Measurements from ENCODE around the gene FRS2.
A peak's percentile ranks its signal among the peaks of the same experiment; 100 is the strongest.

The FRS2 gene

GRCh38 chr12:69470189-69471075, at the start of gene FRS2:
FRS2 (plus strand) TSS chr12:69470388; CDS start chr12:69569031, 98,643 bp downstream.
- TF ChIP-seq GATA2 (IDR thresholded peaks at IDR 0.05; ENCODE audit: low read depth, low read length) = peak; percentile 7; the same call in 1 of the 2 replicates
- no peak for TF ChIP-seq GATA3 (IDR thresholded peaks at IDR 0.05; ENCODE audit: low read depth, low read length)

- TF ChIP-seq GATA3 (IDR thresholded peaks at IDR 0.05; ENCODE audit: low read depth, low read length) = no peak
Observed at GRCh38 chr12:69421548-69421947, 48.6 kb upstream of the FRS2 start.

- TF ChIP-seq GATA2 (IDR thresholded peaks at IDR 0.05; ENCODE audit: low read depth, low read length) = no peak
- TF ChIP-seq GATA3 (IDR thresholded peaks at IDR 0.05; ENCODE audit: low read depth, low read length) = no peak
Observed at GRCh38 chr12:69423037-69423905, 46.9 kb upstream of the FRS2 start.

- TF ChIP-seq GATA3 (IDR thresholded peaks at IDR 0.05; ENCODE audit: low read depth, low read length) (no peak), GATA2 (IDR thresholded peaks at IDR 0.05; ENCODE audit: low read depth, low read length) (no peak)
Observed at GRCh38 chr12:69425417-69425816, 44.8 kb upstream of the FRS2 start.

- TF ChIP-seq GATA3 (IDR thresholded peaks at IDR 0.05; ENCODE audit: low read depth, low read length) = no peak
- no peak for TF ChIP-seq GATA2 (IDR thresholded peaks at IDR 0.05; ENCODE audit: low read depth, low read length)
Observed at GRCh38 chr12:69428351-69429073, 41.7 kb upstream of the FRS2 start.

GRCh38 chr12:69430942-69431590, 39.1 kb upstream of the FRS2 start:
- TF ChIP-seq GATA3 (IDR thresholded peaks at IDR 0.05; ENCODE audit: low read depth, low read length) = no peak
- TF ChIP-seq GATA2 (IDR thresholded peaks at IDR 0.05; ENCODE audit: low read depth, low read length) = no peak

GRCh38 chr12:69431591-69432222, 38.5 kb upstream of the FRS2 start:
- TF ChIP-seq GATA2 (IDR thresholded peaks at IDR 0.05; ENCODE audit: low read depth, low read length) (no peak), GATA3 (IDR thresholded peaks at IDR 0.05; ENCODE audit: low read depth, low read length) (no peak)

GRCh38 chr12:69433653-69434052, 36.5 kb upstream of the FRS2 start:
- TF ChIP-seq GATA3 (IDR thresholded peaks at IDR 0.05; ENCODE audit: low read depth, low read length) = no peak
- no peak for TF ChIP-seq GATA2 (IDR thresholded peaks at IDR 0.05; ENCODE audit: low read depth, low read length)

GRCh38 chr12:69435644-69436043, 34.5 kb upstream of the FRS2 start:
- TF ChIP-seq GATA2 (IDR thresholded peaks at IDR 0.05; ENCODE audit: low read depth, low read length) (no peak), GATA3 (IDR thresholded peaks at IDR 0.05; ENCODE audit: low read depth, low read length) (no peak)

GRCh38 chr12:69437073-69437472, 33.1 kb upstream of the FRS2 start:
- TF ChIP-seq GATA3 (IDR thresholded peaks at IDR 0.05; ENCODE audit: low read depth, low read length) (no peak), GATA2 (IDR thresholded peaks at IDR 0.05; ENCODE audit: low read depth, low read length) (no peak)

- TF ChIP-seq GATA2 (IDR thresholded peaks at IDR 0.05; ENCODE audit: low read depth, low read length) = no peak
- TF ChIP-seq GATA3 (IDR thresholded peaks at IDR 0.05; ENCODE audit: low read depth, low read length) = no peak
Observed at GRCh38 chr12:69438539-69438938, 31.6 kb upstream of the FRS2 start.

GRCh38 chr12:69440016-69440415, 30.2 kb upstream of the FRS2 start:
- TF ChIP-seq GATA2 (IDR thresholded peaks at IDR 0.05; ENCODE audit: low read depth, low read length) (no peak), GATA3 (IDR thresholded peaks at IDR 0.05; ENCODE audit: low read depth, low read length) (no peak)

- no peak for TF ChIP-seq GATA3 (IDR thresholded peaks at IDR 0.05; ENCODE audit: low read depth, low read length)
- no peak for TF ChIP-seq GATA2 (IDR thresholded peaks at IDR 0.05; ENCODE audit: low read depth, low read length)
Observed at GRCh38 chr12:69440886-69441285, 29.3 kb upstream of the FRS2 start.
